ENCODE data around the gene CTBS. TPM values are rescaled to one million over a fixed set of nuclear protein-coding genes. Genes with fewer than 3 reads are reported as not detected.

CTBS gene
- total and polyA plus RNA-seq, 2 of the 13 experiments (the other 11 are each of a cell fraction or from before 2014, with no cell fraction given): 4.7 to 12.4 TPM

GRCh38 chr1:84573967-84574842, at the start of gene CTBS (continued):
- TF ChIP-seq ZBTB43 (CRISPR knock-in tag; conservative IDR thresholded peaks at IDR 0.05): no peak; the same call in 1 of the 2 replicates
- TF ChIP-seq CSRNP2 (CRISPR knock-in tag; conservative IDR thresholded peaks at IDR 0.05; ENCODE audit: low read depth): no peak
- no peak for TF ChIP-seq ZNF24 (IDR thresholded peaks at IDR 0.05)
- peak; percentile 93; the same call in 1 of the 2 replicates for TF ChIP-seq ZNF337 (CRISPR knock-in tag; IDR thresholded peaks at IDR 0.05; ENCODE audit: borderline replicate concordance, low read depth)
- no peak for TF ChIP-seq NFRKB (IDR thresholded peaks at IDR 0.05)
- TF ChIP-seq ZBTB26 (CRISPR knock-in tag; IDR thresholded peaks at IDR 0.05; ENCODE audit: borderline replicate concordance): no peak; the same call in 1 of the 2 replicates
- no peak; the same call in 1 of the 2 replicates for TF ChIP-seq ZFP90 (CRISPR knock-in tag; IDR thresholded peaks at IDR 0.05; ENCODE audit: borderline replicate concordance)
- TF ChIP-seq SRF (IDR thresholded peaks at IDR 0.05; ENCODE audit: low read depth, low read length): no peak
- TF ChIP-seq NR3C1 (CRISPR knock-in tag; IDR thresholded peaks at IDR 0.05): no peak
- TF ChIP-seq TP53 (CRISPR knock-in tag; conservative IDR thresholded peaks at IDR 0.05): no peak
- TF ChIP-seq NR0B2 (CRISPR knock-in tag; IDR thresholded peaks at IDR 0.05): no peak
- TF ChIP-seq ZNF597 (CRISPR knock-in tag; IDR thresholded peaks at IDR 0.05): no peak
- no peak for TF ChIP-seq TAF15 (IDR thresholded peaks at IDR 0.05; ENCODE audit: low read depth, low read length, poor library complexity, severe bottlenecking)
- TF ChIP-seq ZNF20 (CRISPR knock-in tag; IDR thresholded peaks at IDR 0.05): no peak
- TF ChIP-seq NPAS2 (CRISPR knock-in tag; IDR thresholded peaks at IDR 0.05; ENCODE audit: borderline replicate concordance): no peak
- peak; percentile 56; the same call in 1 of the 2 replicates for TF ChIP-seq ZSCAN21 (CRISPR knock-in tag; IDR thresholded peaks at IDR 0.05; ENCODE audit: borderline replicate concordance)
- peak; percentile 84; the same call in 1 of the 2 replicates for TF ChIP-seq ZNF138 (CRISPR knock-in tag; IDR thresholded peaks at IDR 0.05; ENCODE audit: low read depth)
- no peak for TF ChIP-seq ZSCAN12 (CRISPR knock-in tag; IDR thresholded peaks at IDR 0.05)
- no peak; the same call in 1 of the 2 replicates for TF ChIP-seq KLF13 (CRISPR knock-in tag; IDR thresholded peaks at IDR 0.05)

Measured in HepG2 (cell line).